Fibroblast of the conjunctiva (primary cell): Measurements from ENCODE around the gene CERS6.
"Not testable (repeated sequence)": the region's sequence is repeated elsewhere in the genome, so short reads cannot be mapped to it uniquely, and the experiment has no call there.

ENCODE experiments used
- DNase-seq: peaks from one replicate; pipeline ENCODE4 v3.0.0-alpha.2; 2010; ENCODE audit warnings: low read depth

CERS6 gene

DNA sequence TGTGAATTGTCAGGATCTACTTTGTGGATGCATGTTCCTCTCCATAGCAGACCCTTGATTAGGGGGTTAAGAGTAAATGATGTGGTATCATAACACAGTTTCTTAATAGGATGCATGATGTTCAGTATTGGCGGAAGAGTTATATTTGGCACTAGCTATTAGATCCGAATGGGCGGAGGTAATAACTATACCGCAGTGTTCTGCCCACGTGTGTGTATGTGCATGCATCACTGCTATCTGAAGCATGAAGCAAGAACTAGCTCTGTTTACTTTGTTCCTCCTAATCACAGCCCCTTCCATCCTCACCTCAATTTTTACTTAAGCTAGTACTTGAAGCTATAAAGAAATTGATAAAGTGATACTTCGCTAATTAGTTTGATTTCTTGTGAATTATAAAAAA is 186.8 kb downstream of the CERS6 start:
- no peak for DNase-seq

DNA sequence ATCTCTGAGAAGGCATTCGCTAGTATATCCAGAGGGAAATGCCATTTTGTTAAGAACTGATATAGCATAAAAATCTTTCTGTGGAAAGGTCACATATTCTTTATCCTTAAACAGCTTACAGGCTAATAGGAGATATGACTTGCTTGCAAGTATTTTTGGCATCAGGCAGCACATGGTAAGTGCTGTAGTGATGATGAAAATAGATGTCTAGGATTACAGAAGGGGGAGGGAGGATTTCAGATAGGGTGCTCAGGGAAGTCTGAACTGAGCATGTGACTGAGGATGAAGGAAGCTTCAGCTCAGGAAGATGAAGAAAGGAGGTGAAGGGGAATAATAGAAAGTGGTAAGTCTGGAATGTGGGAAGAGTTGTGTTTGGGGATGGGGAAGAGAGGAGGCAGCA is 187.9 kb downstream of the CERS6 start:
- no peak for DNase-seq

DNA sequence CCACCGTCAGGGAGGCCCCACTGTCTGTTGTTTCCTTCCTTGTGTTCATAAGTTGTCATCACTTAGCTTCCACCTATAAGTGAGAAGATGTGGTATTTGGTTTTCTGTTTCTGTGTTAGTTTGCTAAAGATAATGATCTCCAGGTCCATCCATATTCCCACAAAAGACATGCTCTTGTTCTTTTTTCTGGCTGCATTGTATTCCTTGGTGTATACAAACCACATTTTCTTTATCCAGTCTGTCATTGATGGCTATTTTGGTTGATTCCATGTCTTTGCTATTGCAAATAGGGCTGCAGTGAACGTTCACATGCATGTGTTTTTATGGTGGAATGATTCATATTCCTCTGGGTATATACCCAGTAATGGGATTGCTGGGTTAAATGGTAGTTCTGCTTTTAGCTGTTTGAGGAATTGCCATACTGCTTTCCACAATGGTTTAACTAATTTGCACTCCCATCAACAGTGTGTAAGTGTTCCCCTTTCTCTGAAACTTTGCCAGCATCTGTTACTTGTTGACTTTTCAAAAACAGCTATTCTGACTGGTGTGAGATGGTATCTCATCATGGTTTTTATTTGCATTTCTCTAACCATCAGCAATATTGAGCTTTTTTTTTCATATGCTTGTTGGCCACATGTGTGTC is 189.7 kb downstream of the CERS6 start:
- no peak for DNase-seq

DNA sequence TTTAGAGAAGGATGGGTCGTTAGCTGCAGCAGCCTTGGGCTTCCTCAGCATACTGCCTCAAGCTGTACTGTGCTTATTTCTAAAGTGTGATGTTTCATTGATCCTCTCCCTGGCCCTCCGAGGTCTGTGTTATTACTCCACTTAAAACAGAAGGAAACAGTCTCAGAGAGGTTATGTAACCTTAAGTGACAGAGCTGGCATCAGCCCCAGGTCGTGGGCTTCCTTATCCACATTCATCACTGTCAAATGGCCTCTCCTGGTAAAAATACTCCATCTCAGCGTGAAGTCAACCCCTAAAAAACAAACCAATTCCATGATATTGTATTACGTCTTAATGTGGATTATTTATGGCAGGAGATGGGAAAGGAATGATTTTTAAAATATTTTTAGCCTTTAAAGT is 193.0 kb downstream of the CERS6 start:
- DNase-seq, result no peak

DNA sequence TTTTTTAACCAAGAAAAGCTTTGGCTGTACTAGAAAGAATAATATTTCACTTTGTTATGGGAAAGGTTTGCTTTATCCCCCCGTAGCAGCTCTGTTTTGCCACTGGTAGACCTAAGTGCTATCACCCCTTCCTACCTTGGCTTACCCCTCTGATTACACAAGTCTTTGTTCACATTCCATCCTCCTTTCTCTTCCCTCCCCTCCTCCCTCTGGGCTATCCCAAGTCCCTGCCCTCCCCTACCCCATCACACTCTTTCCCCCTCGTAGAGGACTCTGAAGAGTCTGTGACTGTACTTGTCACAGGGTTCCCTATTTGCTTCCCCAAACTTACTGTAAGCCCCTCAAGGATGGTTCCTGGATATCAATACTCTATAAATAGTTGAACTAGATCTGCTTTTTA is 193.5 kb downstream of the CERS6 start:
- DNase-seq, result no peak

DNA sequence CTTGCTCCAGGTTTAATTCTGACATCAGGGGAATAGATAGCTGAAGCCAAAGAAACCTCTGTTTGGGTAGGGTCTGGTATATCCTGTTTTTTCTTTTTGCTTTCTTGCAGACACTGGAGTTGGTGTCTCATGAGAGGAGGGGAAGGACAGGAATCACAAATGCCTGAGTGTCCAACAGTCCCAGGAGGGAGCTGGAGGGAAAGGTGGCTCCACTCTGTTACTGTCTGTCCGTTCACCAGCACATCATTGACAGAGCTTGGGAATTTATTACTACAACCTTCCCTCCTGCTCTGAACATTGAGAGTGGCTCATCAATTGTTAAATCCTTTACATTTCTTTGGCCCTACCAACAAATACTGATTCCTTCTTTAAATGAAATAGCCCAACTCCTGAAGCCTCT is 194.1 kb downstream of the CERS6 start:
- DNase-seq, result no peak

DNA sequence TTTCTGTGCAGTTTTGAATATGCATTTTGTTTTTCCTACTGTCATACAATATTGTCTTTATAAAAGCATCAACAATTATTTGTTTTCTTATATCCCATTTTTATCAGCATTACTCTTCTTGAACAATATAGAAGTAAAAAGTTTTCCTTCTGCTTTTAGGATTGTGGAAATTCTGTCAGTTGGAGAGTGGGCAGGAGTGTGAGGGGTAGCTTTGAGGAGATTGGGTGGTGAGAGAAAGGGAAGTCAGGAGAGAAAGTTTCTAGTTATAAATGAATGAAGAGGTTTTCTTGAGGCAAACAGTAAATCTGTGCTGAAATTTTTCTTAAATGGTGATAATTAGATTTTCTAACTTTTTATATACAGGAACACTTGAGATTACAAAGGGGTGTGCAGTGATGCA is 194.7 kb downstream of the CERS6 start:
- DNase-seq, result no peak

DNA sequence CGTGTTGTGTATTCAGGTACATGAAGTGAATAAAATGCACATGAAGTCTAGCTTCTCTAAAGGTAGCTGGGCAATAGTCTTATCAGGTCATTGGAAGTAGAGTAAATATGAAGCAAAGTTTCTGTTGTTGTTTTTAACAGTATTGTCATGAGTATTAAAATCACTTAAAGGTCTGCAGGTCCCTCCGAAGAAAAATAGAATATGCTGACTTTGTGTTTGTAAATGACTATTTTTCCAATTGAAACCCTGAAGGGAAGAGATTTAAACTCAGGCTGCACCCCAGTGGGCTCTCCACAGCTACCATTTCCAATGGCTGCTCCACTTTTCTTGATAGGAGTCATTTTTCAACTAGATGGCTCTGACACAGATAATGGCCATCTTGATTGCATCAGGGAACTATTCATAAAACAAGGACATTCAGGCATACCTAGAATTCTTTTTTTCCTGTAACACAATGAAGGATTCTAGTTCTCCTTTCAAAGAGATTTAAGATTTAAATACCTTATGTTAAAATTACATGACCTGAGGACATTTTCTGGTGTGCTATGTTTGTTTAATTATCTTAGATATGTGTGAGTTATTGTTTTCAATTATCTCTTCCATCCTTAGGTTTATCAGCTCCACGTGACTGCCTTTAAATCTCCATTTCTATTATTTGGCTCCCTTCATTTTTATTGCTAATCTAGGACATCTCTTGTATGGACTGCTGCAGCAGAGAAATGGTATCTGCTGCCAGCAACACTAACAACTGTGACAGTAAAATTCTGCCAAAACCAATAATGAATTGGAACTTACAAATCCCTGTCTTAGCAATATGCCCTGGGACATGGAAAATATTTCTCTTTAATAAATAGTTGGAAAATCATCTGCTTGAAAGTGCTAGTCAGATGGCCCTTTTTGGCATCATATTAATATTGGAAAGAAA is 197.2 kb downstream of the CERS6 start:
- DNase-seq, result no peak

DNA sequence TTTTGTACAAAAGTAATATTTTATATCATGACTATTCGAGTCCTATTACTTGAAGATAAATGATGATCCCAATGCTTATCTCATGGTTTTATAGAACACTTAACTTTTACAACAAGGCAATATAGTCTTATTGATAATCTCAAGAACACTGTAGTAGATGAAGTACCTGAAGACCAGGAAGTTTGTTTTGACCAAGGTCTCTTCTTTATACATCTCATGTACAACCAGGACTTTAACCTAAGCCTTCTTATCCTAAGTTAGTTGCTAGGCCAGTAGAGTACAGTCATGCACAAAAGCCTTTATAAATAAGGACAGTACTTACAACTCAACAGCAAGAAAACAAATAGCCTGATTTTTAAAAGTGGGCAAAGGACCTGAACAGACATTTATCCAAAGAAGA is 198.6 kb downstream of the CERS6 start:
- no peak for DNase-seq

DNA sequence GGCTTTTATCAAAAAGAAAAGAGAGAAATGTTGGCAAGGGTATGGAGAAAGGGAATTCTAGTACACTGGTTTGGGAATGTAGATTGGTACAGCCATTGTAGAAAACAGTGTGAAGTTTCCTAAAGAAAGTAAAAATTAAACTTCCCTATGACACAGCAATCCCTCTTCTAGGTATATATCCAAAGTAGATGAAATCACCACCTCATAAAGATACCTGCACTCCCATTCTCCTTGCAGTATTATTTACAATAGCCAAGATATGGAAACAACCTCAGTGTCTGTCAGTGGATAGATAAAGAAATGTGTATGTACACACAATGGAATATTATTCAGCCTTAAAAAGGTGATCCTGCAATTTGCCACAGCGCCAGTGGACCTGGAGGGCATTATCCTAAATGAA is 199.1 kb downstream of the CERS6 start:
- DNase-seq, result no peak

DNA sequence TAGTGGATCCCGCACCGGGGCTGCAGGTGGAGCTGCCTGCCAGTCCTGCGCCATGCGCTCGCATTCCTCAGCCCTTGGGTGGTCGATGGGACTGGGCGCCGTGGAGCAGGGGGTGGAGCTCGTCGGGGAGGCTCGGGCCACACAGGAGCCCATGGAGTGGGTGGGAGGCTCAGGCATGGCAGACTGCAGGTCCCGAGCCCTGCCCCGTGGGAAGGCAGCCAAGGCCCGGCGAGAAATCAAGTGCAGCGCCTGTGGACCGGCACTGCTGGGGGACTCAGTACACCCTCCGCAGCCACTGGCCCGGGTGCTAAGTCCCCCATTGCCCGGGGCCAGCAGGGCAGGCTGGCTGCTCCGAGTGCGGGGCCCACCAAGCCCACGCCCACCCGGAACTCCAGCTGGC is 201.3 kb downstream of the CERS6 start:
- DNase-seq, result not testable (repeated sequence)

DNA sequence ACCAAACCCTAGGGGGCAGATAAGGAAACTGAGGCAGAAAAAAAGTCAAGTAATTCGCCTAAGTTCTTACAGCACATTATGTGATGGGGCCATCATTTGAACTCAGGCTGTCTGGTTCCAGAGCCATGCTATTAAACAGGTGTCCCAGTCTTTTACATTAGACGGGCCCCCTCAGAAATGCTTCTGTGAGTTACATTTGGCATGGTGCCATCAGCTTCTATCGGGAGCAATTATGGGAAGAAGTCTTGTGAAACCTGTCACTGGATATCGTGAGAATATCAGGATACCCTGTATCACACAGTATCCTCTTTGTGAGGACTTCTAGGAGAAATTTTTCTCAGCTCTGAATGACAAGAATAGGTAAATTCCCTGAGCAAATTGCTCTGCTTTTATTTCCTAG is 202.6 kb downstream of the CERS6 start:
- DNase-seq, result no peak

DNA sequence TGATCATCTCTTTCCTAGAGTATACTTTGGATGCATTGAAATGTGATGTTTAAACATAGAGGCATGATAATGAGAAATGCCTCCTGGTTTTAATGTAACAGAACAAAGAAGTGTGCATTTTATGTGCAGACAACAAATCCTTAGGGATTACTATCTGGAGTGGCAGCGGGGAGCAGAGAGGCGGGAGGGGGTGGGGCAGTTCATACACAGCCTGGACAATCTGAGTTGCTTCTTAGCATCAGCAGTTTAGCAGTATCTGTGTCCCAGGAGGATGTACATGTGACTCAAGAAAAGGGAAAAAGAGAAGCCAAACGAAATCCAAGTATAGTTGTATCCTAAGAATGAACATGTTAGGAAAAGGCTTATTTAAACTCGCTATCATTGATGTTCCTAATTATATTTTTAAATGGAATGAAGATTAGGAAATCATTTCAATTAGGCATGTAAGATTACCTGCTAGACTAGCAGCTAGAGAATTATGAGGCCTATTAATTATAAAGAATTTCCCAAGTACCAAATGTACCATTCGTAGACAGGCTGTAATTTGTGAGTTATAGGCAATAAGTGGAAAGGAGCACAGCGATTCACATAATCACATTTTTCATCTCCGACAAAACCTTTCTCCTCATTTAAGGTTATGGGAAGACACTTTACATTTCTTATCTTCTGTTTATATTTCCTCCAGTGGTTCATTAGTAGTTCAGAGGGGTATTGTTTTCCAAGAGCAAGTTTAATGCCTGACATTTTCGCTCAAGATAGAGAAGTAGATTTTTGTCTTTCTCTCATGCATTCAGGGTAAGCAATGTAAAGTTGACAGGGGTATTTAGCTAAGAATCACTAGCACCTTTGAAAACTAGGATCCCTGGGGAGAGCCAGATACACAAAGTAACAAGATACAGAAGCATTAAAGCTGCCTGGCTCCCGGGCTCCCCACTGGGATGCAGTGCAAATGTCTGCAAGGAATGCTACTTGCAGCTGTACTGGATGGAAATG is 205.1 kb downstream of the CERS6 start:
- no peak for DNase-seq

DNA sequence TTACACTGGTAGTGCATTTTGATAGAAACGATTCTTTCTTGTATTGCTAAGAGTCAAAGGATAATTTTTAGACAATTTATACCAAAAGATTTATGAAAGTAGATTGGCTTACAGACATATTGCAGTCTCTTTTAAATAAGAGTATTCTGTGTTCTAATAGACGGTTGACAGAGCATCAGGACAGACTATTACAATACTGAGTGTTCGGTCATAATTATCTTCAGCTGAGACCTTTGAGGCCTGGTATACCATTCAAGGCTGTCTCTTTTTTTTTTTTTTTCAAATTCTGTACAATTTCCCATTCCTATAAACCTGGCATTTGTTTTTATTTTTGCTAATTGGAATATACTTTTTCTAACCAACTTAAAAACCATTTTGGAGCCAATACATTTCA is 205.8 kb downstream of the CERS6 start:
- DNase-seq, result no peak

DNA sequence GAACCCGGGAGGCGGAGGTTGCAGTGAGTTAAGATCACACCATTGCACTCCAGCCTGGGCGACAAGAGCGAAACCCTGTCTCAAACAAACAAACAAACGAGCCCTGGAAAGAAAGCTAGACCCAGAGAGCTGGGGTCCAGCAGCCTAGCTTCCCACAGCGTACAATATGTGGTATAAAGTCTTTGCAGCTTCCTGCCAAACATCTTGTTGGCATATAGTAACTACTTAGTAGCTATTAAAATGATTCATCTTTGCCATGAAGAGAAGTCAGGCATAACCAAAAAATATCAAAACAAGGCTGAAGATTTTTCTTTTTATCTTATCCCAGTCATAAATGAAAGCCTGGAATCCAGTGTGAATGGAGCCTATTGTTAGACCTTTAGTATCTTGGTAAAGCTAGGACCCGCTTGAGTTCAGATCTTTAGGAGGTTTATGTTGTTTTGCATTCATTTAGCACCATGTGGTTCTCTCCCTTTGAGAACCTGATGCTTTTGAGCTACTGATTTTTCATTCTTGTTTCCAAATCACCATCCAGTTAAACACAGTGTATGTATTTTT is 206.7 kb downstream of the CERS6 start:
- no peak for DNase-seq

DNA sequence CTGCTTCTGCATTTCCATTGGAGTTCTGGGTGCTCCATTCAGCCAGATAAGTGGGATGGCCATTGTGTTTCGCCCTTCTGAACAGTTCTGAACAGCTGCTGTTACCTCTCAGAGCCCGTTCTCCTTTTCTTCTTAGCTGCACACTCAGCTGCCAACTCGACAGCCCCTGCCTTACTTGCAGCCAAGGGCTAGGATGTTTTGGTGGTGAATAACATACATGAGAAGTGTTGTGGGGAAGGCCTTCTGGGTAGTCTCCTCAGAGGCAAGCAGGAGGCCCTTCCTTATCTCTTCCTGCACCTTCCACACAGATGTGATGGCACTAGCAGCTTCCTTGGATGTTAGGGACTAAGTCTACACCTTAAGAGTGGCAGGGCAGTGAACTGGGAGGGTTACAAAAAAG is 207.9 kb downstream of the CERS6 start:
- no peak for DNase-seq

DNA sequence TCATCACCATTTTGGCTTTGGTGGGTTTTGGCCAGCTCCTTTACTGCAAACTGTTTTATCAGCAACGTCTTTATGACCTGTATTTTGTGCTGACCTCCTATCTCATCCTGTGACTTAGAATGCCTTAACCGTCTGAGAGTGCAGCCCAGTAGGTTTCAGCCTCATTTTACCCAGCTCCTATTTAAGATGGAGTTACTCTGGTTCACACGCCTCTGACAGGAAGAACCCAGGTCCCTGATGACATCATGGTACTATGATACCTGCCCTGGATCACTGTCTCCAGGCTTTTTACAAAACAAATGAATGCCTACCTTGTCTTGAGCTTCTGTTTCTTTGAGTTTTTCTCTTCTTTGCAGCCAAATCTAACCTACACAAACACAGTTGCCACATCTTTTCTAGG is 208.6 kb downstream of the CERS6 start:
- not testable (repeated sequence) for DNase-seq

DNA sequence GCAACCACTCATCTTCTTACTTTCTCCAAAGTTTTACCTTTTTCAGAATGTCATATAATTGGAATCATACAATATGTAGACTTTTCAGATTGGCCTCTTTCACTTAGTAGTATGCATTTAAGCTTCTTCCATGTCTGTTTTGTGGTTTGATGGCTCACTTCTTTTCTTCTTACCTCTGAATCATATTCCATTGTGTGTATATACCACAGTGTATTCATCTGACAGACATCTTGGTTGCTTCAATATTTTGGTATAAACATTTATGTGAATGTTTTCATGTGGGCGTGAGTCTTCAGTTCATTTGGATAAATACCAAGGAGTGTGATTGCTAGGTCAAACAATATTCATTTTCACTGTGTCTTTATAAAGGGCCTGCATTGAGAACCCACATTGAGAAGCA is 210.3 kb downstream of the CERS6 start:
- no peak for DNase-seq

DNA sequence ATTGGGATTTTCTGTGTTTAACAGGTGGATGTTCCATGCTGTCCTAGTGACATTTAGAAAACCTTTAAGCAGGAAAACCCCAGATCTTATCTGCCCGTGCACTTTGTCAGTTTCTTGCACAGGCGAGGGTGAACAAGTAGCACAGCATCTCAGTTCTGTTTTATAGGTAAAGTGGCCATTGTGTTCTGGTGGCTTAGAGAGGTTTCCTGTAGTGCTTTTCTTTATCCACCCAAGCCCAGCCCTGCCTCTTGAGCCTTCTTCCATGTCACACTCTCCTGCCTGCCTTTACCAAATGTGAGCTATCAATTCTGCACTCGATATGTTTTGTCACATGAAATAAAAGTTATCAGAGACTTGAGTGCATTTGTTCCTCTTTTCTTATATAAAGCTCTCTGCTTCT is 211.1 kb downstream of the CERS6 start:
- DNase-seq, result no peak

DNA sequence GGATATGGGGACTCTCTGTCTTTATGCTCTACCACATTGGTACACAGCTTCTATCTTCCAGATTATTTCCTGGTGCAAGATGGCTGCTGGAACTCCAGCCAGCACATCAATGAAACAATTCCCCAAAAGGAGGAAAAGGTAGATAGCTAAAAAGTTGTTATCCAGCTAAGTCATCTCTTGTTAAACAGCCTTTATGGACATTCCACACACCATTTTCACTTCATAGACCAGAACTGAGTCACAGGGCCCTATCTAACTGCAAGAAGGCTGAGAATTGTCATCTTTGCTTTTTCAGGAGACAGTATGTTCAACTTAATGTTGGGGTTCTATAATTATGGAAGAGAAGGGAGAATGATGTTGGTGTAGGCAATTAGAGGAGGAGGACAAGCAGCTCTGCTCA is 213.1 kb downstream of the CERS6 start:
- no peak for DNase-seq

DNA sequence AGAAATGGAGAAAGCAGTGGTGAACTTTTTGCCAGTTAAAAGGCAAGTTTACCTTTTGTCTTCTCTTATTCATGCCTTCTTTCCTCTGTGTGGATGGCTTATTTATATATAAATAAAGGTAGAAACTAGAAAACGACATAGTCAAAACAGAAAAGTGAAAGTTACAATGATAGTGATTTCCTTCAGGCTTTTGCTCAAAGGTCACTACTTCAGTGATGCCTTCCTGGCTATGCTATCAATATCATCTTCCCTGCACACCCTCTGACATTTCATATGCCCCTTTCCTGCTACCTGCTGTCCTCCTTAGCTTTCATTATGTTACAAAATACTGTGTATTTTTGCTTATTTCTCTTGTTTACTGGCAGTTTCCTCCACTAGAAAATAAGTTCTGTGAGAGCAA is 214.4 kb downstream of the CERS6 start:
- no peak for DNase-seq

DNA sequence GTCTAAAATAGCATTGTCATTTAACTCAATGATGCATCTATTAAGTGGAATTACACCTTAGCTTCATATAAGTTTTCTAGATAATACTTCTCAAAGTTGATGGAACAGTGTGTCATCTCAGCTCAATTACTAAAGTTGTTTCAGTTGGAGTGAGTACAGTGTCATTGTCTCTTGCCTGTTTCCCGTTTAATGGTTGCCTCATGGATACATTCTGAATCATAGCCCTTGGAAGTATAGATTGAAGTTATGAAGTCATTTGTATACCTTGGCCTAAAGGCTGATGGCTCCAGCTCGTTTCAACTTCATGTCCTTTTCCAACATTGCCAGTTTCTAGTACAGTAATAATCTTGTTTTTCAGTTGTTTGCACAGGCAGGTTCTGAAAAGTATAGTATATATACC is 215.9 kb downstream of the CERS6 start:
- no peak for DNase-seq
